GM18505 (cell line): Measurements from ENCODE around the gene NYAP1.
"Not testable (repeated sequence)": the region's sequence is repeated elsewhere in the genome, so short reads cannot be mapped to it uniquely, and the experiment has no call there.

Experiments
- ATAC-seq: cut with Tn5 transposase; IDR thresholded peaks from one replicate; pipeline ENCODE4 v1.9.1; 2021; ENCODE audit not compliant: unreplicated experiment
- POLR2A ChIP-seq: IDR thresholded peaks from 4 replicates; pipeline ENCODE4 v1.6.1; 2011; ENCODE audit warnings: borderline replicate concordance; ENCODE audit not compliant: insufficient read depth, insufficient read length; ENCODE audit errors: extremely low read depth

The NYAP1 gene

DNA sequence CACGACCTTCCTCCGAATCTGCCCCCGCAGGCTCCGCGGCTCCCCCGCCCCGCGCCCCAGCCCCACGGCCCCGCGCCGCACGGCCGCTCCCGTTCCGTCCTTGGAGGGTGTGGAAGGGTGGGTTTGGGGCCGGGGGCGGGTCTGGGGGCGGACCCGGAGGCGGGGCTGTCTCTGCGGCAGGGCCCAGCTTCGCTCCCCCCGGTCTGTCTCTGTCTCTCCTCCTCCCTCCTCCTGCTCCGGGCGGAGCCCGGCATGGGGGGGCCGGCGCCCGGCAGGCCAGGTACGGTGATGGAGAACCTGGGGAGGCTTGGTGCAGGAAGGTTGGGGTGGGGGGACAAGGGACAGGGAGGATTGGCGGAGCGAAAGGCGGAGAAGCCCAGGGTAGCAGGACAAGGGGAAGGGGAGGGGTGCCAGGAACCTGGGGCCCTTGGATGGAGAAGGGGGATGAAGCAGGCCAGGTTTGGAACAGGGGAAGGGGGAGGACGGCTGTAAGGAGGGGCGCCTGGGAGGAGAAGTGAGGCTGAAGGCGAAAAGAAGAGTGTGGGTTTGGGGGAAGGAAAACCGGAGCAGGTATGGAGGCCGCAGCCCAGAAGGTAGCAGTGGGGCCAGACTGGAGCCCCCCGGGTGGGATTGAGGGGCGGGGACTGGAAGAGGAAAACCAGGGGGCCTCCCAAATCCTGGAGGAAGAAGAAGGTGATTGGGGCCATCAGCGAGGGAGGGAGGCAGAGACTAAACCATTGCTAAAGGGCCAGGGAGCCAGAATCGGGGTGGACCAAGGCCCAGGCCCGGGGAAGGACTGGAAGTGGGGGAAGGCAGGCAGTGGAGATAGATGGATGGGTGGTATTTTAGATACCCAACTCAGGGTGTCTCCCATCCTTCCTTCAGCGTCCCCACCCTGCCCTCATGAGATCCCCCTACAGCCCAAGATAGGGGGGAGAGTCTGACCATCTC is at the start of gene NYAP1:
TSS of gene NYAP1 (plus strand) at position 206 of the 951 bp plus-strand sequence. CDS start 1,385 bp downstream, outside the sequence.
- TF ChIP-seq POLR2A = no peak
- peak; percentile 10 for ATAC-seq

DNA sequence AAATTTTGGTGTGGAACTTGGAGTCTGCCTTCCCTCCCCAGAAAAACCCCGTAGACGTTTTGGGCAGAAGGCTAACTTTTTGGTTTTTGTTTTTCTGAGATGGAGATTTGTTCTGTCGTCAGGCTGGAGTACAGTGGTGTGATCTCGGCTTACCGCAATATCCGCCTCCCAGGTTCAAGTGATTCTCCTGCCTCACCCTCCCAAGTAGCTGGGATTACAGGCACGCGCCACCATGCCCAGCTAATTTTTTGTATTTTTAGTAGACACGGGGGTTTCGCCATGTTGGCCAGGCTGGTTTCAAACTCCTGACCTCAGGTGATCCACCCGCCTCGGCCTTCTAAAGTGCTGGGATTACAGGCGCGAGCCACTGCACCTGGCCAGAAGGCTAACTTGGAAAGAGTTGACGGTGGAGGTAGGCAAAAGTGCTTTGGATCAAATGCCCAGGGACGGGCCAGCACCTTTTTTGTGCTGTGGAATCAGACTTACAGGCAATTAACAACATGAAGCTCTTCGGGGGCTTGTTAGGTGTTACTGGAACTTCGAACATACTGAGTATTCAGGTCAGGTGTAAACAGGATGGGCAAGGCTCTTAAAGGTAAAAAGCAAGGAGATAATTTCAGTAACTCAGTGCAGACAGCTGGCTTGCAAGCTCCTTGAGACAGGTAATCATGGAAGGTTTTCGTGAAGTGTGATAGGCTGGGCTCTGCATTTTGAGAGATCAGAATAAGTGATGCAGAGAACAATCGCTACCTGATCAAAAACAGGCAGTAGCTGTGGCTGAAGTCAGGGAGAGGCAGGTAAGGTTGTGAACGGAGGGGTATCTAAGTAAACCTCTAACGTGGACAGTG is 49.2 kb upstream of the NYAP1 start:
- no peak for ATAC-seq
- no peak for TF ChIP-seq POLR2A

DNA sequence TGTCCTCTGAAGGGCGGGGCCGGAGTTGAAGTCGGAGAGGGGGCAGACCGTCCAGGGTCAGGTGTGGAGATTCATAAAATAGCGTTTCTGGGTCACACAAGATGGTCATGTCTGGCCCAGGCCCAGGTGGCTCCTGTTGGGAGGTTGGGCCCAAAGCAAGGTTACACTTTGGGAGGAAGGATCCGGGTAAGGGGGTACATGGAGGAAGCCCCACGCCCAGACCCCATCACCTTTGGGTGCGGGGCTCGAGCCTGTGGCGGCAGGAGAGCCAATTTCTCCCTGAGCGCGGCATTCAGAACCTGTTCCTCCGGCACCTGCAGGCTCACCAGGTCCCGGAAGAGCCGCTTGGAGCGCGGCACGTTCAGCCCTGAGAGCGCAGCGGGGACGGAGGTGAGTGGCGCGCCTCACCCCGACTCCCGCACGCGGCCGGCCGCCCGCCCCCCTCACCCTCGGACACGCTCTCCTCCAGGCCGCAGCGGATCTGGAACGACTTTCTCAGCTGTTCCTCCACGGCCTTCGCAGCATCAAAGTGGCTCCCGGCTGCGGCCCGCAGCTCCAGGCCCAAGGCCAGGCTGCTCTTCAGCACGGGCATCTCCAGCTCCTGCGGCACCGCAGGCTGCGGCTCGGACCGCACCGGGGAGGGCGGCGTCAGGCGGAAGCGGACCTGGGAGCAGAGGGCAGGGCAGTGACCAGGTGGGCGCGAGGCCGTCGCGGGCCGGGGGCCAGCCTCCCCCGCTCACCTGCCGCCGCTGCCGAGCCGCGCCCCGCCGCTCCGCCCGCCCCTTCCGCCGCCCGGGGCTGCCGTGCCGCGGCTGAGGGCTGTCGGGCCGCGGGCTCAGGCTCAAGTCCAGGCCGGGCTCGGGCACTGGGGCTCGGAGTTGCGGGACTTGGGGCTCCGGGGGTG is 48.1 kb upstream of the NYAP1 start:
- peak; percentile 54 for TF ChIP-seq POLR2A
- ATAC-seq = peak; percentile 33

DNA sequence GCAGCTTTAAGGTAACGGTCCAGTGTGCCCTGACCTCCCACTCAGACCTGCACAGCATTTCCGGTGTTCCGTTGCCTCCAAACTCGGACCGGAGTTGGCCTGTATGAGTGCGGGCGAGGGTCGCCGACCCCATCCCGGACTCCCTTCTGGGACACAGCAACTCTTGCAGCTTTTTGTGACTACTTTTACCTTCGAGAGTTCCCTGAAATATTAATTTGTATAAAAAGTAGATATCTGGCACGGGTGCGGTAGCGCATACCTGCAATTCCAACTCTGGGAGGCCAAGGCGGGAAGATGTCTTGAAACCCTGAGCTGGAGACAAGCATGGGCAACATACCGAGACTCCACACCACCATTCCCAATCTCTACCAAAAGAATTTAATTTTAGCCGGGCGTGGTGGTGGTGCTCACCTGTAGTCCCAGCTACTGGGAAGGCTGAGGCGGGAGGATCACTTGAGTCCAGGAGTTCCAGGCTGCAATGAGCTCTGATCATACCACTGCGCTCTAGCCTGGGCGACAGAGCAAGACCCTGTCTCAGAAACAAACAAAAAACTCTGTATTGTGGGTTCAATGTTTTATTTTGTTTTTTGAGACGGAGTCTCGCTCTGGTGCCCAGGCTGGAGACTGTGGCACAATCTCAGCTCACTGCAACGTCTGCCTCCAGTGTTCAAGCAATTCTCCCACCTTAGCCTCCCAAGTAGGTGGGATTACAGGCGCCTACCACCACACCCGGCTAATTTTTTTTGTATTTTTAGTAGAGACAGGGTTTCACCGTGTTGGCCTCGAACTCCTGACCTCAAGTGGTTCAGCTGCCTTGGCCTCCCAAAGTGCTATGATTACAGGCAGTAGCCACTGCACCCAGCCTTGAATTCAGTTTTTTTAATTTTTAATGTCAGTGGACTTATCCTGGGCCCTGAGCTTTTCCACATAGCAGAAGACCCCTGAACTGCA is 46.3 kb upstream of the NYAP1 start:
- ATAC-seq = no peak
- TF ChIP-seq POLR2A = no peak

DNA sequence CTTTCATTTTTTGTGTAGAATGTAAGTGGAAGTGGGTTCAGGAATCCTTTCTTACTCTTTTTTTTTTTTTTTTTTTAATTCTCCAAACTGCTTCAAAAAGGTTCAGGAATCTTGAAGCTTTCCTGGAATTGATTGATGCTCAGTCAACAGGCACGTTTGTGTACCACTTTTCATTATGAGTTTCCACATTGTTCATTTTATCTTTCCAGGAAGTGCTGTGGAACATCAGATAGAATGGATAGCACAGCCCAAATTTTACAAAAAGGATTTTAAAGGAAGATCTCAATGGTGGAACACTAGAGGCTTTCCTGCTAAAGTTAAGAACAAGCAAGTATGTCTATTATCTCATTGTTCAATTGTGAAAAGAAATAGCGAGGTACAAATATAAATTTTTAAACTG is 45.6 kb upstream of the NYAP1 start:
- ATAC-seq = no peak
- no peak for TF ChIP-seq POLR2A

DNA sequence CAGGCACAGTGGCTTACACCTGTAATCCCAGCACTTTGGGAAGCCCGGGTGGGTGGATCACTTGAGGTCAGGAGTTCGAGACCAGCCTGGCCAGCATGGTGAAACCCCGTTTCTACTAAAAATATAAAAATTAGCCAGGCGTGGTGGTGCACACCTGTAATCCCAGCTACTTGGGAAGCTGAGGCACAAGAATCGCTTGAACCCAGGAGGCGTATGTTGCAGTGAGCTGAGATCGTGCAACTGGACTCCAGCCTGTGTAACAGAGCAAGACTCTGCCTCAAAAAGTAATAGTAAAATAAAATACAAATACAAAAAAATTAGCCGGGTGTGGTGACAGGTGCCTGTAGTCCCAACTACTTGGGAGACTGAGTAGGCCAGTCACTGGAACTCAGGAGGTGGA is 45.0 kb upstream of the NYAP1 start:
- ATAC-seq = not testable (repeated sequence)

DNA sequence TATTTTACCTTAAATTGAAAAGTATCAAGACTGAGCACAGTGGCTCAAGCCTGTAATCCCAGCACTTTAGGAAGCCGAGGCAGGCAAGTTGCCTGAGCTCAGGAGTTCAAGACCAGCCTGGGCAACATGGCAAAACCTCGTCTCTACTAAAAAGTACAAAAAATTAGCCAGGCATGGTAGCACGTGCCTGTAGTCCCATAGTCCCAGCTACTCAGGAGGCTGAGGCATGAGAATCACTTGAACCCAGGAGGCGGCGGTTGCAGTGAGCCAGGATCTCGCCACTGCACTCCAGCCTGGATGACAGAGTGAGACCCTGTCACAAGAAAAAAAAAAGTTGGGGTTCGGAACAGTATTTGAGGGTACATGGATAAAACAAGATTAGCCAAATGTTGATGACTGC is 44.5 kb upstream of the NYAP1 start:
- not testable (repeated sequence) for ATAC-seq

DNA sequence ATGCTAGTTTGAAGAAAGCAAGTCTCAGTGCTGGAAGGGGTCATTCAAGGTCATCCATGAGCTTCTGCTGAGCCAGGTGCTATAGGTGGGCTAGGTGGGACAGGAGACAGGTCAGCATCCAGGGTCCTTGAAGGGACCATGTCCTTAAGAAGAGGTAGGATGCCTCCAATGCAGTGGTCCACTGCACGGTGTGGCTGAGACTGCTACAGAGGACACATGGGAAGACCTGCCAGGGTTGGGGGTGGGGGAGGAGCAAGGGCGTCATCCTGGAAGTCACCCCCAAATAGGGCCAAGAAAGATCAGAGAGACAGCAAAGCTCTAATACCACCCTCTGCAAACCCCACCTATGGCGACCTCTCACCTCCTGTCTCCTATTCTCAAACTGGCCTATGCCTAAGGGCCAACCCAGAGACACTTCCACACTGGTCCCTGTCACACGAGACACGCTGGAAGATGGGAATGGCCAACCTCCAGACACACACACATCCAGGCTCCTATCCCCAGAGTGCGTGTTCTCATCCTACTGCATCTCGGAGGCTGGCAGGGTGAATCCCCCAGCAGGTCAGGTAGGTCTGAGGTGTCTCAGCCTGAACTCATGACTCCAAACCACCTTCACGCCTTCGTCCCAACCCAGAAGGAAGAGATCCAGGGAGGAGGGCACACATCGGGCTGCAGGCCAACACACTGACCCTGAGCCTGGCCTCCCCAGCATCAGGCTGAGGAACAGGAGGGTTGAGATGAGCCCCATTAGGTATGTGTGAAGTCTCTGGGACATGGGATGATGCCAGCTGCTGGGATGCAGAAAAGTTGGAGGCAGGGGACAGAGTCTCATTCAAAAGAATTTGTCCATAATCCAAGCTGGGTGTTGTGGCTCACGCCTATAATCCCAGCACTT is 41.8 kb upstream of the NYAP1 start:
- no peak for ATAC-seq
- TF ChIP-seq POLR2A = no peak

DNA sequence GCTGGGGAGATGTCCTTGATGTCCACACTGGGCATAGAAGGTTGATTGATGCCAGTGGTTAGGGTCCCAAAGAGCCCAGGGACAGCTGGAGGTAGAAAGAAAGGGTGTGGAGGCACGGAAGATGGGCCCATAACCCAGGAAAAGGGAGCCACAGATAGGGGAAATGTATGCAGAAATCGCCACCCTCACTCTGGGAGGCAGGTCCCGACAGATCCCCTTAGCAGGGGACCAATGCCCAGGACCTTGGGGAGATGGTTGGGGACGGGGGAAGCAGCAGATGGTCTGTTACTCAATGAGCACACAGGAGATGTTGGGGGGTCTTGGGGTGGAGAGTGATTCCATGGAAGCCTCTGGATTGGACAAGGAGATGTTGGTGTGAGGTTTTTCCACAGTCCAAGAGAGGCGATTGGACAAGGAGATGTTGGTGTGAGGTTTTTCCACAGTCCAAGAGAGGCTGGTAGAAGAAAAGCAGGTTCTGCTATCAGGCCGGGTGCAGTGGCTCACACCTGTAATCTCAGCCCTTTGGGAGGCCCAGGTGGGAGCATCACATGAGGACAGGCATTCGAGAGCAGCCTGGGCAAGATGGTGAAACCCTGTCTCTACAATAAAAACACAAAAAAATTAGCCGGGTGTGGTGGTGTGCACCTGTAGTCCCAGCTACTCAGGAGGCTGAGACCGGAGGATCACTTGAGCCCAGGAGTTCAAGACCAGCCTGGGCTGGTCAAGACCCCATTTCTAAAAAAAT is 40.5 kb upstream of the NYAP1 start:
- ATAC-seq = no peak
- TF ChIP-seq POLR2A = no peak

DNA sequence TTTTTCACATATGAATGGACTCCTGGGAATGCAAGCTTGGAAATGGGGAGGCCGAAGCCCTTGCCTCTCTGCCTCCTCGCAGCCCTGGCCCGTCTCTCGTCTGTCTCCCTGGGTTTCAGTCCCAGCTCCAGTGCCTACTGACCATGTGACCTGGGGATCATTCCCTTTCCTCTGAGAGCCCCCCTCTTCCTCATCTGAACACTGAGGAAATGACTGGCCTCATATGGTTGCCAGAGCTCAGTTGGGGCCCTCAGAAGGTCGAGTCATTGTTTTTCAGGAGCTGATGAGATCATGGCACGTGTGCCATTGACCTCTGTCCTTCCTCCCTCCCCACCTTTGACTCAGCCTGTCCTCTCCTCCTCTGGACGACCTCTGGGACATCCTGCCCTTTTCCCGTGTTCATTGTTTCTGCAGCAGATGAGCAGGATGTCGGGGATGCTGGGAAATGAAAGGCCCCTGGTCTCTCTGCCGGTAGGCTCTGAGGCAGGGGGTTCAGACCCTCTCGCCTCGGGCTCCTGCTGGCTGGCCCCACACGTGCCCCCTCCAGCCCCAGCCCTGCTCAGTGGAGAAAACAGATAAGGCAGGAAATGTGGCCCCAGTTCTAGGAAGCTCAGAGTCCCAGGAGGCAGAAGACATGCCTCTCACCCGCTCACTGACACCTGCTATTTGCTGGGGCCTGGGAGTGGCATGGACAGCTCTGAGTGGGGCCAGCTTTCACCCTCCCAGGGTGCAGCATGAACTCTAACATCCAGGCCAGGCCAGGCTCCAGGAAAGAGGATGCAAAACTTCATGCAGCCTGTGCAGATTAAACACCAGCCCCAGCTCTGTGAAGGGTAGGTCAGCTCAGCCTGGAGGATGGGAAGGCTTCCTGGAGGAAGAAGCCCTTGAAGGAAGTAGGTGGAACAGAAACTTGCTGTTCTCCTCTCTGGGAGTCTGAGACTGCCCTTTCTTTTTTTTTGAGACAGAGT is 39.1 kb upstream of the NYAP1 start:
- no peak for TF ChIP-seq POLR2A
- no peak for ATAC-seq

DNA sequence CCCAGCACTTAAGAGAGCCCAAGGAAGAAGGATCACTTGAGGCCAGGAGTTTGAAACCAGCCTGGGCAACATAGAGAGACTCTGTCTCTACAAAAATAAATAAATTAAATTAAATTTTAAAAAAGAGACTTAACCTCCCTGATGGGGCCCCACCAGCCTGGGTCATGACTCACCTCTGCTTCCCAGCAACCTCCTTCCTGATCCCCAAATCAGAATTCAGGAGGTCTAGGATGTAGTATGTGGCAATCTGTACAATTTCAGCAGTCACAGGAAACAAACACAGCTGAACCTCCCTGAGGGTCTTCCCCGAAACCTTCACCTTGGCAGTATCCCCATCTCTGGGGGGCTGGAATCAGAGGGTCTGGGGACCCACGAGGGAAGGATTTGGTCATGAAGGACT is 37.7 kb upstream of the NYAP1 start:
- no peak for ATAC-seq
- TF ChIP-seq POLR2A = no peak

DNA sequence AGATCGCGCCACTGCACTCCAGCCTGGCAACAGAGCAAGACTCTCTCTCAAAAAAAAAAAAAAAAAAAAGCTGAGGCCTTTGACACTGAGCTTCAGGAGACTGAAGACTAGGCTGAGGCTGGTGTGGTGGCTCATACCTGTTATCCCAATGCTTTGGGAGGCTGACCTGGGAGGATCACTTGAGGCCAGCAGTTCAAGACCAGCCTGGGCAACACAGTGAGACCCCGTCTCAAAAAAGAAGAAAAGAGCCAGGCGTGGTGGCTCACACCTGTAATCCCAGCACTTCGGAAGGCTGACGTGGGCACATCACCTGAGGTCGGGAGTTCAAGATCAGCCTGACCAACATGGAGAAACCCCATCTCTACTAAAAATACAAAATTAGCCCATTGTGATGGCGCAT is 36.4 kb upstream of the NYAP1 start:
- ATAC-seq = not testable (repeated sequence)
